Breast epithelium (tissue), 3 donors: ENCODE data around the gene ADRB2.

Source experiments
- POLR2A ChIP-seq: fragments of 450-650 bp; IDR thresholded peaks from one replicate; pipeline ENCODE4 v1.6.1; 2016; ENCODE audit warnings: antibody characterized with exemption, mild to moderate bottlenecking, moderate library complexity
- TF ChIP-seq, protein P1 (sequence below), 3 donors: fragments of 450-650 bp; IDR thresholded peaks; one replicate each; pipeline ENCODE4 v1.5.1; 2016 to 2017; ENCODE audit warnings: antibody characterized with exemption in 3 of 3, mild to moderate bottlenecking in 3 of 3, moderate library complexity in 3 of 3

- TF ChIP-seq, protein P1, sequence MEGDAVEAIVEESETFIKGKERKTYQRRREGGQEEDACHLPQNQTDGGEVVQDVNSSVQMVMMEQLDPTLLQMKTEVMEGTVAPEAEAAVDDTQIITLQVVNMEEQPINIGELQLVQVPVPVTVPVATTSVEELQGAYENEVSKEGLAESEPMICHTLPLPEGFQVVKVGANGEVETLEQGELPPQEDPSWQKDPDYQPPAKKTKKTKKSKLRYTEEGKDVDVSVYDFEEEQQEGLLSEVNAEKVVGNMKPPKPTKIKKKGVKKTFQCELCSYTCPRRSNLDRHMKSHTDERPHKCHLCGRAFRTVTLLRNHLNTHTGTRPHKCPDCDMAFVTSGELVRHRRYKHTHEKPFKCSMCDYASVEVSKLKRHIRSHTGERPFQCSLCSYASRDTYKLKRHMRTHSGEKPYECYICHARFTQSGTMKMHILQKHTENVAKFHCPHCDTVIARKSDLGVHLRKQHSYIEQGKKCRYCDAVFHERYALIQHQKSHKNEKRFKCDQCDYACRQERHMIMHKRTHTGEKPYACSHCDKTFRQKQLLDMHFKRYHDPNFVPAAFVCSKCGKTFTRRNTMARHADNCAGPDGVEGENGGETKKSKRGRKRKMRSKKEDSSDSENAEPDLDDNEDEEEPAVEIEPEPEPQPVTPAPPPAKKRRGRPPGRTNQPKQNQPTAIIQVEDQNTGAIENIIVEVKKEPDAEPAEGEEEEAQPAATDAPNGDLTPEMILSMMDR (IDR thresholded peaks at IDR 0.05), result no peak
- no peak for TF ChIP-seq POLR2A
These were observed 1.3 kb downstream of the ADRB2 start for GRCh38 chr5:148827723-148828122.
